ENCODE measurements around the gene ADCY6.

Gene ADCY6

GRCh38 chr12:48788524-48788853 lies 400 bp downstream of the ADCY6 start:
- TF ChIP-seq RAD21 (IDR thresholded peaks at IDR 0.05; ENCODE audit: low read depth) = no peak
- TF ChIP-seq CREB1 (IDR thresholded peaks at IDR 0.05; ENCODE audit: low read depth) = no peak
- TF ChIP-seq CEBPB (IDR thresholded peaks at IDR 0.05) = no peak
- no peak for TF ChIP-seq ZBTB7A (IDR thresholded peaks at IDR 0.05; ENCODE audit: low read depth)
- TF ChIP-seq MAX (IDR thresholded peaks at IDR 0.05) = no peak
- TF ChIP-seq TEAD4 (IDR thresholded peaks at IDR 0.05) = no peak
- TF ChIP-seq EP300 (IDR thresholded peaks at IDR 0.05; ENCODE audit: borderline replicate concordance) = no peak
- TF ChIP-seq YY1 (IDR thresholded peaks at IDR 0.05; ENCODE audit: low read depth) = no peak
- TF ChIP-seq TCF12 (IDR thresholded peaks at IDR 0.05; ENCODE audit: low read depth) = no peak
- no peak for TF ChIP-seq EGR1 (IDR thresholded peaks at IDR 0.05)

- TF ChIP-seq TCF12 (IDR thresholded peaks at IDR 0.05; ENCODE audit: low read depth) (no peak), RAD21 (IDR thresholded peaks at IDR 0.05; ENCODE audit: low read depth) (no peak), TEAD4 (IDR thresholded peaks at IDR 0.05) (no peak), EGR1 (IDR thresholded peaks at IDR 0.05) (no peak), MAX (IDR thresholded peaks at IDR 0.05) (no peak), NFIC (IDR thresholded peaks at IDR 0.05) (no peak), REST (IDR thresholded peaks at IDR 0.05; ENCODE audit: low read depth) (no peak)
Observed at GRCh38 chr12:48787791-48788523, 932 bp downstream of the ADCY6 start.

- TF ChIP-seq TCF12 (IDR thresholded peaks at IDR 0.05; ENCODE audit: low read depth) (no peak), NFIC (IDR thresholded peaks at IDR 0.05) (no peak), MAX (IDR thresholded peaks at IDR 0.05) (no peak), ZBTB7A (IDR thresholded peaks at IDR 0.05; ENCODE audit: low read depth) (no peak), REST (IDR thresholded peaks at IDR 0.05; ENCODE audit: low read depth) (no peak), TAF1 (IDR thresholded peaks at IDR 0.05; ENCODE audit: low read depth) (no peak), CREB1 (IDR thresholded peaks at IDR 0.05; ENCODE audit: low read depth) (no peak), TEAD4 (IDR thresholded peaks at IDR 0.05) (no peak), FOXM1 (IDR thresholded peaks at IDR 0.05; ENCODE audit: borderline replicate concordance, low read depth) (no peak), YY1 (IDR thresholded peaks at IDR 0.05; ENCODE audit: low read depth) (no peak), RAD21 (IDR thresholded peaks at IDR 0.05; ENCODE audit: low read depth) (no peak), USF1 (IDR thresholded peaks at IDR 0.05) (no peak), CEBPB (IDR thresholded peaks at IDR 0.05) (no peak), EP300 (IDR thresholded peaks at IDR 0.05; ENCODE audit: borderline replicate concordance) (no peak), EGR1 (IDR thresholded peaks at IDR 0.05) (no peak)
Observed at GRCh38 chr12:48786591-48787544, 2.0 kb downstream of the ADCY6 start.

GRCh38 chr12:48783432-48783831 lies 5.5 kb downstream of the ADCY6 start:
- TF ChIP-seq EP300 (IDR thresholded peaks at IDR 0.05; ENCODE audit: borderline replicate concordance) = no peak
- no peak for TF ChIP-seq FOXM1 (IDR thresholded peaks at IDR 0.05; ENCODE audit: borderline replicate concordance, low read depth)
- TF ChIP-seq MAX (IDR thresholded peaks at IDR 0.05) = no peak
- TF ChIP-seq CEBPB (IDR thresholded peaks at IDR 0.05) = no peak
- TF ChIP-seq REST (IDR thresholded peaks at IDR 0.05; ENCODE audit: low read depth) = no peak
- TF ChIP-seq USF1 (IDR thresholded peaks at IDR 0.05) = no peak
- no peak for TF ChIP-seq ZBTB7A (IDR thresholded peaks at IDR 0.05; ENCODE audit: low read depth)
- TF ChIP-seq NFIC (IDR thresholded peaks at IDR 0.05) = no peak
- no peak for TF ChIP-seq TEAD4 (IDR thresholded peaks at IDR 0.05)
- TF ChIP-seq TCF12 (IDR thresholded peaks at IDR 0.05; ENCODE audit: low read depth) = no peak
- no peak for TF ChIP-seq RAD21 (IDR thresholded peaks at IDR 0.05; ENCODE audit: low read depth)
